Thyroid gland (tissue), 4 donors: ENCODE results near the gene TAS2R60.

Experiments used
- CTCF ChIP-seq, 6 experiments: fragments of 200-600 bp in 3 of 6; fragments of 450-650 bp in 3 of 6; sonication (generic) in 3 of 6; IDR thresholded peaks; one replicate each; pipeline ENCODE4 v1.5.1; 2016 to 2019; ENCODE audit warnings: antibody characterized with exemption in 6 of 6, mild to moderate bottlenecking in 2 of 6, inconsistent platforms in 1 of 6, moderate library complexity in 1 of 6
- POLR2A ChIP-seq, 2 donors: fragments of 450-650 bp; IDR thresholded peaks; one replicate each; pipeline ENCODE4 v1.6.1; 2017; ENCODE audit warnings: antibody characterized with exemption in 2 of 2, mild to moderate bottlenecking in 2 of 2, moderate library complexity in 1 of 2

- no peak for TF ChIP-seq CTCF (IDR thresholded peaks at IDR 0.05)
- no peak for TF ChIP-seq POLR2A (IDR thresholded peaks at IDR 0.05)
Measured at GRCh38 chr7:143410521-143411004, 32.7 kb upstream of the TAS2R60 start.
